Body of pancreas (tissue), 4 donors: ENCODE results near the gene TXNDC15.

Source experiments
- CTCF ChIP-seq, 7 experiments: fragments of 450-650 bp in 4 of 7; fragments of 200-600 bp in 3 of 7; sonication (generic) in 3 of 7; IDR thresholded peaks; one replicate each; pipeline ENCODE4 v1.5.1; 2016 to 2019; ENCODE audit warnings: antibody characterized with exemption in 7 of 7
- POLR2A ChIP-seq, 3 donors: fragments of 450-650 bp; IDR thresholded peaks; one replicate each; pipeline ENCODE4 v1.6.1; 2016; ENCODE audit warnings: antibody characterized with exemption in 3 of 3, mild to moderate bottlenecking in 2 of 3

DNA sequence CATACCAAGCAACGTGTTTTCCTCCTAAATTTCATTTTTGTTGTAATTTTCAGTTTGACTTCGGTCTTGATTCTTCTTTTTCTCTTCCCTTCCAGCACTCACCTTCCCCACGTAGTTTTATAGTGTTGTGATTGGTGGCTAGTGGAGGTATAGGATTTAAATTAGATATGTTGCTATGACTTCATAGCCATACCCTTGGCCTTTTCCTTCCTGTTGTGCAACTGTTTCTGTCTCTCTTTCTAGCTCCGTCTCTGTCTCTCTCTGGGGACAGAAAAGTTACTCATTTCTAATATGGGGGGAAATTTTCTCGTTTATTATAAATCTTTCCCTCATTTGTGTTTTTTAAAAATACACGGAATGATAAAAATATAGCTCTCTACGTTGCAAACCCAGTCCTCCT is 49.0 kb upstream of the TXNDC15 start:
- TF ChIP-seq CTCF (IDR thresholded peaks at IDR 0.05) = no peak
- TF ChIP-seq POLR2A (IDR thresholded peaks at IDR 0.05) = no peak
